Femur (tissue), 1 donor: ENCODE measurements around the gene DSC1.

Source experiments
- DNase-seq: peaks from one replicate; pipeline ENCODE4 v3.0.0-alpha.2; 2017

The DSC1 gene

GRCh38 chr18:31102941-31103340 lies 59.7 kb downstream of the DSC1 start:
- DNase-seq = no peak

GRCh38 chr18:31102025-31102684 lies 60.5 kb downstream of the DSC1 start, which contains the start of gene DSC2:
DSC2 (minus strand) TSS chr18:31102421; CDS start chr18:31101971, 450 bp downstream.
- peak; percentile 19 for DNase-seq

- DNase-seq = peak; percentile 64
Observed at GRCh38 chr18:31101183-31102024, 61.3 kb downstream of the DSC1 start.

- peak; percentile 19 for DNase-seq
Observed at GRCh38 chr18:31100436-31101182, 62.0 kb downstream of the DSC1 start.

- no peak for DNase-seq
Observed at GRCh38 chr18:31099450-31100230, 63.0 kb downstream of the DSC1 start.

- DNase-seq = no peak
Observed at GRCh38 chr18:31098878-31099277, 63.8 kb downstream of the DSC1 start.

- no peak for DNase-seq
Observed at GRCh38 chr18:31097666-31098065, 65.0 kb downstream of the DSC1 start.

GRCh38 chr18:31093880-31094279 lies 68.8 kb downstream of the DSC1 start:
- no peak for DNase-seq

GRCh38 chr18:31093294-31093693 lies 69.4 kb downstream of the DSC1 start:
- DNase-seq = no peak

GRCh38 chr18:31091350-31091749 lies 71.3 kb downstream of the DSC1 start:
- DNase-seq = no peak

- DNase-seq = no peak
Observed at GRCh38 chr18:31088532-31088931, 74.1 kb downstream of the DSC1 start.

- no peak for DNase-seq
Observed at GRCh38 chr18:31079973-31080372, 82.7 kb downstream of the DSC1 start.
